ENCODE results near the gene UBE3B.

Gene UBE3B

GRCh38 chr12:109535231-109535862 is 57.9 kb downstream of the UBE3B start:
- no peak for DNase-seq

GRCh38 chr12:109535863-109536250 is 58.4 kb downstream of the UBE3B start:
- no peak for DNase-seq

GRCh38 chr12:109537136-109537535 is 59.7 kb downstream of the UBE3B start:
- DNase-seq = no peak

GRCh38 chr12:109538191-109538863 is 60.9 kb downstream of the UBE3B start:
- DNase-seq = no peak

GRCh38 chr12:109539508-109539907 is 62.1 kb downstream of the UBE3B start:
- DNase-seq = no peak

- no peak for DNase-seq
These were observed 63.3 kb downstream of the UBE3B start for GRCh38 chr12:109540526-109541412.

- DNase-seq = no peak
These were observed 63.9 kb downstream of the UBE3B start for GRCh38 chr12:109541413-109541726.

GRCh38 chr12:109542014-109542413 is 64.6 kb downstream of the UBE3B start:
- DNase-seq = no peak

GRCh38 chr12:109542876-109543275 is 65.4 kb downstream of the UBE3B start:
- no peak for DNase-seq

- DNase-seq = no peak
These were observed 67.6 kb downstream of the UBE3B start for GRCh38 chr12:109544955-109545531.

- no peak for DNase-seq
These were observed 68.4 kb downstream of the UBE3B start for GRCh38 chr12:109545826-109546225.

GRCh38 chr12:109547286-109547685 is 69.9 kb downstream of the UBE3B start:
- DNase-seq = no peak

GRCh38 chr12:109548258-109548657 is 70.8 kb downstream of the UBE3B start:
- DNase-seq = no peak

- no peak for DNase-seq
These were observed 72.3 kb downstream of the UBE3B start for GRCh38 chr12:109549613-109550270.

- no peak for DNase-seq
These were observed 72.8 kb downstream of the UBE3B start for GRCh38 chr12:109550281-109550680.

GRCh38 chr12:109551108-109551507 is 73.7 kb downstream of the UBE3B start:
- DNase-seq = no peak

- DNase-seq = no peak
These were observed 75.5 kb downstream of the UBE3B start for GRCh38 chr12:109552971-109553370.

- DNase-seq = no peak
These were observed 76.0 kb downstream of the UBE3B start for GRCh38 chr12:109553483-109553882.

GRCh38 chr12:109553906-109554500 is 76.6 kb downstream of the UBE3B start:
- no peak for DNase-seq

- no peak for DNase-seq
These were observed 77.3 kb downstream of the UBE3B start for GRCh38 chr12:109554761-109555160.

- DNase-seq = no peak
These were observed 78.2 kb downstream of the UBE3B start for GRCh38 chr12:109555431-109556315.

GRCh38 chr12:109557200-109557599 is 79.8 kb downstream of the UBE3B start:
- DNase-seq = no peak
